Peyer's patch (tissue), 4 donors: Measurements from ENCODE around the gene MX1. TPM values are rescaled to one million over a fixed set of nuclear protein-coding genes. Genes with fewer than 3 reads are reported as not detected.
A peak's percentile ranks its signal among the peaks of the same experiment; 100 is the strongest.

Source experiments
- DNase-seq, 3 donors: peaks; one replicate each; pipeline ENCODE4 v3.0.0-alpha.2; 2017 to 2019
- H3K27ac ChIP-seq, 4 donors: fragments of 200-600 bp; sonication (generic); one replicate each; pipeline ENCODE4 v1.5.1; 2016 to 2019
- H3K27me3 ChIP-seq, 2 donors: fragments of 200-600 bp; sonication (generic); one replicate each; pipeline ENCODE4 v1.5.1; 2019
- H3K36me3 ChIP-seq, 3 donors: fragments of 200-600 bp; sonication (generic); one replicate each; pipeline ENCODE4 v1.5.1; 2016 to 2019
- H3K4me1 ChIP-seq, 4 donors: fragments of 200-600 bp; sonication (generic); one replicate each; pipeline ENCODE4 v1.5.1; 2016 to 2019
- H3K4me3 ChIP-seq, 4 donors: fragments of 200-600 bp; sonication (generic); 1 replicate in 3 of 4; 2 replicates in 1 of 4; pipeline ENCODE4 v1.5.1; 2016 to 2019; ENCODE audit warnings: mild to moderate bottlenecking in 1 of 4
- H3K9me3 ChIP-seq, 4 donors: fragments of 200-600 bp; sonication (generic); one replicate each; pipeline ENCODE4 v1.5.1; 2016 to 2019; ENCODE audit warnings: mild to moderate bottlenecking in 1 of 4
- POLR2A ChIP-seq, 2 donors: fragments of 450-650 bp; IDR thresholded peaks; one replicate each; pipeline ENCODE4 v1.5.1; 2017; ENCODE audit warnings: antibody characterized with exemption in 2 of 2, mild to moderate bottlenecking in 2 of 2, moderate library complexity in 2 of 2
- total RNA-seq, 4 donors: library from RNA; depleted of rRNA; stranded (reverse); fragments of >200 nt; gene quantifications; one replicate each; pipeline ENCODE4 v1.1.0, GENCODE V29; 2016
- TF ChIP-seq, protein P1 (sequence below), 6 experiments: fragments of 450-650 bp in 4 of 6; fragments of 200-600 bp in 2 of 6; sonication (generic) in 1 of 6; IDR thresholded peaks; one replicate each; pipeline ENCODE4 v1.5.1; 2017 to 2019; ENCODE audit warnings: antibody characterized with exemption in 6 of 6, mild to moderate bottlenecking in 3 of 6, moderate library complexity in 1 of 6

Gene MX1
- total RNA-seq, 4 donors from 2014 or later = 52.4 to 109 (median 78.9) TPM

DNA sequence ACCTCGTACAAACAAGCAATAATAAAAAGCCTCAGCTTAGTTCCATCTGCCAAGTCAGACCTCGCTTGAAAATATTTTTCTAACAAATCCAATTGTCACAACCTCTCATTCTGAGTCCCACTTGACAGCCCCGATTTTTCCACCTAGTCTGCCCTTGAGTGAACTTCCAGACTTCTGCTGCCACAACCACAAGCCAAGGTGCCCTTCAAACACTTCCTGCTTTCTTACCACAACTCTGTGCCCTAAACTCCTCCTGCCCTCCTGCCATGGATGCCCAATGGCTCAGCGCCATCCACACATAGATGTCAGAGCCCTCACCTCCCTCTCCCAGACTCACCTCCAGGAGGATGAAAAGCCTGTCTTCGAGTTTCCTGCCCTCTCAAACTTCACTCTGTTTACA lies 78.0 kb downstream of the MX1 start:
- Histone ChIP-seq H3K27me3 (no peaks in the 10 kb centered on the region), H3K27ac (peak overlapping the region in 3 of 4 donors; percentile 79 to 91 (median 90)), H3K4me3 (peak overlapping the region in 2 of 4 donors; percentile 76 to 78), H3K9me3 (no peaks in the 10 kb centered on the region), H3K36me3 (peaks cover 0 to 10% (median 0%) of the 10 kb centered on the region in 3 donors), H3K4me1 (peaks cover 0 to 30% (median 0%) of the 10 kb centered on the region in 4 donors)
- TF ChIP-seq, protein P1, sequence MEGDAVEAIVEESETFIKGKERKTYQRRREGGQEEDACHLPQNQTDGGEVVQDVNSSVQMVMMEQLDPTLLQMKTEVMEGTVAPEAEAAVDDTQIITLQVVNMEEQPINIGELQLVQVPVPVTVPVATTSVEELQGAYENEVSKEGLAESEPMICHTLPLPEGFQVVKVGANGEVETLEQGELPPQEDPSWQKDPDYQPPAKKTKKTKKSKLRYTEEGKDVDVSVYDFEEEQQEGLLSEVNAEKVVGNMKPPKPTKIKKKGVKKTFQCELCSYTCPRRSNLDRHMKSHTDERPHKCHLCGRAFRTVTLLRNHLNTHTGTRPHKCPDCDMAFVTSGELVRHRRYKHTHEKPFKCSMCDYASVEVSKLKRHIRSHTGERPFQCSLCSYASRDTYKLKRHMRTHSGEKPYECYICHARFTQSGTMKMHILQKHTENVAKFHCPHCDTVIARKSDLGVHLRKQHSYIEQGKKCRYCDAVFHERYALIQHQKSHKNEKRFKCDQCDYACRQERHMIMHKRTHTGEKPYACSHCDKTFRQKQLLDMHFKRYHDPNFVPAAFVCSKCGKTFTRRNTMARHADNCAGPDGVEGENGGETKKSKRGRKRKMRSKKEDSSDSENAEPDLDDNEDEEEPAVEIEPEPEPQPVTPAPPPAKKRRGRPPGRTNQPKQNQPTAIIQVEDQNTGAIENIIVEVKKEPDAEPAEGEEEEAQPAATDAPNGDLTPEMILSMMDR (IDR thresholded peaks at IDR 0.05) = no peak
- no peak for TF ChIP-seq POLR2A (IDR thresholded peaks at IDR 0.05)
- DNase-seq = no peak

DNA sequence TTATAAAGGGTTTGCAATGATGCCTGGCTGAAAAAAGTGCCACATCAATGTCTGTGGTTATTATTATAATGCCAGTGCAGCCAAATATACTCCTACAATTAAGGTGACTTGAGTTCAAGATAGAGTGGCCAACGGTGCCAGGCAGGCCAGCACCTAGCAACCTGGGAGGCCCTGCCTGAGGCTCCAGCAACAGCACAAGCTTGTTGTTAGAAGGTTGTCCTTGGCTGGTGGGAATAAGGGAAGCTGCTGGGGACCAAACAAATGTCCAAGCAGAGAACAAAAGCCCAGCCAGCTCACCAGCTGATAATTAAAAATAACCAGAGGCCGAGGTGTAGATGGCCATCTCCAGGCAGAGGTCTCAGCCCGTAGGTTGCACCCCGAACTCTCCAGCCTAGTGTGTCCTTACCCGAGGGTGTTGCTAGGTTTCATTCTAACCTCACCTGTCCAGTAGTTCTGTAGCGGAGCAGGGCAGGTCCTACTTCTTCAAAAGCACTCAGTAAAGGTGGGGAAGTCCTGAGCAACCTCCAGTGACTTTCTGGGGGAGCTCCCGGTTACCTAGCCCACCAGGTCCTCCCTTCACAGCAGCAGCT lies 80.1 kb downstream of the MX1 start:
- Histone ChIP-seq H3K36me3 (peaks cover 0 to 10% (median 0%) of the 10 kb centered on the region in 3 donors), H3K27ac (peak overlapping the region in 3 of 4 donors; percentile 79 to 91 (median 90)), H3K4me3 (peak overlapping the region in 3 of 4 donors; percentile 49 to 78 (median 76)), H3K4me1 (peaks cover 0 to 29% (median 1%) of the 10 kb centered on the region in 4 donors), H3K9me3 (no peaks in the 10 kb centered on the region), H3K27me3 (no peaks in the 10 kb centered on the region)
- TF ChIP-seq, protein P1 (IDR thresholded peaks at IDR 0.05) = no peak
- no peak for TF ChIP-seq POLR2A (IDR thresholded peaks at IDR 0.05)
- no peak for DNase-seq

DNA sequence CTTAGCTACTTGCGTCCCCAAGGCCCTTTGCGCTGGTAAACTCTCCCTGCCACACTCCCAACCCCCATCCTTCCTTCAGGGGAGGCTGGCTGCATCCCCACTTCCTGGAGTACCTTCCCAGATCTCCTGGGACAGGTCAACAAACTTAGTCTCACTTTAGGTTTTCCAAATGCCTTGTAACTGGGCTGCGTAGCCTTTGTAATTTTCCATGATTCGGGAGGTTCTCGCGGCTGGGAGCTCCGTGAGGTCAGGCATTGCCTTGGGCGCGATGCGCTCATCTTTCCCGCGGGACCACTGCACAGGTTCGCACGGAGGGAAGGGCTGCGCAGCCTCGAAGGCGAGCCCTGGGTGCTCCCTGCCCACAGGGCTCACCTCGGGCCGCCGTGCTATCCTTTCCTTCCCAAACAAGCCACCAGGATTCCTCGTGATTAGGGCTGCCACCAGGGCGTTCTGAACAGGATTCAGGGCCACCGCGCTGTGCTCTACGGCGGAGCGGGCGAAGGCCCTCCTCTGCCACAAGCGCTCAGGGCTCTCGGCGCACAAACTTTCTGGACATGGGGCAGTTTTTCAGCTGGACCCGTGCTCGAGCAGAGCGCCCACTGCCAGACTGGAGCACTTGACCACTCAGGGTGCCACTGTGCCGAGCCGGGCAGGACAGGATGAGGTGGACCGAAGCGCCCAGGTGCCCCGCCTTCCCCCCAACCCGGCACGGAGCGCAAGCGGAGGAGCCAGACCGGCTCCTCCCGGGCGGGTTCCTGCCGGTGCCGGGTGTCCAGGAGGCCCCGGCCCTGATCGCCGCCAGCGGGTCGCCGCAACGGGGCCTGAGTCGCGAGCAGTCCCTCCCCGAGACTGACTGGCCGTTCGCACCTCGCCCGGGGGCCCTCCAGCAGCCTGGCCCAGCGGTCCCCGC lies 80.8 kb downstream of the MX1 start:
- H3K4me3 ChIP-seq = peak overlapping the region in 3 of 4 donors; percentile 49 to 78 (median 76)
- peaks cover 0 to 29% (median 1%) of the 10 kb centered on the region in 4 donors for H3K4me1 ChIP-seq
- peak in 1 of 3 donors; percentile 68 for DNase-seq
- no peaks in the 10 kb centered on the region for H3K27me3 ChIP-seq
- no peaks in the 10 kb centered on the region for H3K9me3 ChIP-seq
- H3K36me3 ChIP-seq = peaks cover 0 to 10% (median 0%) of the 10 kb centered on the region in 3 donors
- TF ChIP-seq, protein P1 (IDR thresholded peaks at IDR 0.05) = no peak
- peak; percentile 20 to 34 for TF ChIP-seq POLR2A (IDR thresholded peaks at IDR 0.05)
- peak overlapping the region in 3 of 4 donors; percentile 79 to 91 (median 90) for H3K27ac ChIP-seq

DNA sequence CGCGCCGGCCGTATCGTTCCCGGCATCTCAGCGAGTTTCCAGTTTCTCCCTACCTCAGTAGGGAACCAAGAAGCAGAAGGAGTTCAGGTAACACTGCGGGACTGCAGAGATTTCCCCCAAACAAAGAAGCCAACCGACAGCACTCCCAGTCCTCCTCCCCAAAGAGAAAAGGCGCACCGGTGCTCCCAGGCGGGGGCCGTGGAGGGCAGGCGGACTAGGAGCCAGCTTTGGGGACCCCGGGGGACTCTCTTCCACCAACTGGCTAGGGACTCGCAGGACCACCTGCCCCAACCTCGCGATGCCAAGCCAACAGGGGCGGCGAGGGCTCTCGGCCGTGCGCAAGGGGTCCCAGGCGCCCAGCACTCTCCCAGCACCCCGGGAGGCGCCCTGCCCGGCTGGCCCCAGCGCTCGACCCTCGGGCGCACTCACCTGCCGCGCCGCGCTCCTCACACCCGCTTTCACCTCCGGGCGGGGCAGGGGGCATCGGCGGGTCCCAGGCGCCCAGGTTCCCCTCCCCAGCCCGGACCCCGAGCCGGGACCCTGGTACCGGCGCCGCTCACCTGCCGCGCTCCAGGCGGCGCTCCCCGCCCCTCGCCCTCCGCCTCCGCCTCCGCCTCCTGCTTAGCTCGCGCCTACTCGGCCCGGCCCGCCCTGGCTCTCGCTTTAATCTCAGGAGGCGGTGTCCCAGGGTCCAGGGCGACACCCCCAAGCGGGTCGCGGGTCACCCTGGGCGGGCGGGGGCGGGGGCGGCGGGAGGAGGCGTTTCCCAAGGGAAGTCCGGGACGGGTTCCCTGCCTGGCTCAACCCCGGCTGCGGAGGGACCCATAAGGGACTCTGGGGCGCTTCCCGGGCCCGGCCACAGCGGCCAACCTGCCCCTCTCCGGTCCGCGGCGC lies 81.7 kb downstream of the MX1 start, which contains the start of gene TMPRSS2:
TSS of gene TMPRSS2 (minus strand) at position 638 of the 894 bp plus-strand sequence. CDS start 10,025 bp downstream, outside the sequence.
- Histone ChIP-seq H3K27ac (peak within 1 kb of the TSS in 3 of 4 donors; percentile 79 to 93 (median 91)), H3K36me3 (peaks cover 0 to 10% (median 0%) of the 10 kb centered on the region in 3 donors), H3K9me3 (no peaks in the 10 kb centered on the region), H3K4me1 (peaks cover 0 to 29% (median 1%) of the 10 kb centered on the region in 4 donors), H3K27me3 (no peaks in the 10 kb centered on the region), H3K4me3 (peak within 1 kb of the TSS in 3 of 4 donors; percentile 49 to 78 (median 76))
- DNase-seq = peak in 2 of 3 donors; percentile 85 to 95
- TF ChIP-seq, protein P1 (IDR thresholded peaks at IDR 0.05) = peak in 1 of 6 experiments; percentile 5
- TF ChIP-seq POLR2A (IDR thresholded peaks at IDR 0.05) = peak; percentile 93 to 94
